UCSD-AML1 (cell line): ENCODE measurements around the gene CGB5.
"Not testable (repeated sequence)": the region's sequence is repeated elsewhere in the genome, so short reads cannot be mapped to it uniquely, and the experiment has no call there.

Experiments used
- DNase-seq: peaks from one replicate; lab custom pipeline; 2025; ENCODE audit not compliant: unreplicated experiment; lab: John Stamatoyannopoulos, UW

CGB5 gene

DNA sequence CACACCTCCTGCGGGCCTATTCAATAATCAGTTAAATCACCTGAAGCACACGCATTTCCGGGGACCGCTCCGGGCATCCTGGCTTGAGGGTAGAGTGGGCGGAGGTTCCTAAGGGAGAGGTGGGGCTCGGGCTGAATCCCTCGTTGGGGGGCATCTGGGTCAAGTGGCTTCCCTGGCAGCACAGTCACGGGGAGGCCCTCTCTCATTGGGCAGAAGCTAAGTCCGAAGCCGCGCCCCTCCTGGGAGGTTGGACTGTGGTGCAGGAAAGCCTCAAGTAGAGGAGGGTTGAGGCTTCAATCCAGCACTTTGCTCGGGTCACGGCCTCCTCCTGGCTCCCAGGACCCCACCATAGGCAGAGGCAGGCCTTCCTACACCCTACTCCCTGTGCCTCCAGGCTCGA lies at the start of gene CGB5:
CGB5 (plus strand) TSS at position 301 of the 400 bp plus-strand sequence. CDS start 362 bp downstream, outside the sequence.
- DNase-seq: not testable (repeated sequence)

DNA sequence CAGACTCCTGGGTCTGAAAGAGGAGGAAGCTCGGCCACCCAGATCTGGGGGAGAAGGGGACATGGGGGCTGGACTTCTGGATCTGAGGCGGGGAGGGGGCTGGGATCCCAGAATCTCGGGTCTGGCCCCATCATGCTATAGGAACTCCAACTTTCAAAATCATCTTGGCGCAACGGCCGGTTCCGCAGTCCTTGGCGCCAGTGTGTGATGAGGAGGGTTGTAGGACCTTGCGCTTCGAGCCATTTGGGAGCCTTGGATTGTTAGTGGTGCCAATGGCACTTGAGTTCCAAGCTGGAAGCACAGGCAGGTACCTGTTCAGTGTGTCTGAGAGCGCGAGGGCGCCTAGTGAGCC lies 49.6 kb upstream of the CGB5 start:
- no peak for DNase-seq

DNA sequence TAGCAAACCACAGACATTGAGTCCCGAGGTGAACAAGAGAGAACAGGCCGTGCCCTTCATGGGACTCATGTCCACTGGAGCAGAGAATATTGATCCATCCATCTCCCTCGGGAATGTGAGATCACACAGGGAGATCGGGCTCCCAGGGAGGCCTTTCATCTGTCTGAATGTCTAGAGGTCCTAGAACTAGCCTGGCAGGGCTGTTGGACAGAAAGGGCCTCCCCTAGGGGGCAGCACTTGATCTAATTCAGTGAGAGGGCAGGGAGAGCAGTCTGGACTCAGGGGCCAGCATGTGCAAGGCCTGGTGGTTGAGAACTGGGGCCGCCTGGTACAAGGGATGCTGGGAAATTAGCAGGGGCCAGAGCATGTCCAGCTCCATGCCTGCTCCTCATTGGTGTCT lies 45.7 kb upstream of the CGB5 start:
- DNase-seq: peak; percentile 61

DNA sequence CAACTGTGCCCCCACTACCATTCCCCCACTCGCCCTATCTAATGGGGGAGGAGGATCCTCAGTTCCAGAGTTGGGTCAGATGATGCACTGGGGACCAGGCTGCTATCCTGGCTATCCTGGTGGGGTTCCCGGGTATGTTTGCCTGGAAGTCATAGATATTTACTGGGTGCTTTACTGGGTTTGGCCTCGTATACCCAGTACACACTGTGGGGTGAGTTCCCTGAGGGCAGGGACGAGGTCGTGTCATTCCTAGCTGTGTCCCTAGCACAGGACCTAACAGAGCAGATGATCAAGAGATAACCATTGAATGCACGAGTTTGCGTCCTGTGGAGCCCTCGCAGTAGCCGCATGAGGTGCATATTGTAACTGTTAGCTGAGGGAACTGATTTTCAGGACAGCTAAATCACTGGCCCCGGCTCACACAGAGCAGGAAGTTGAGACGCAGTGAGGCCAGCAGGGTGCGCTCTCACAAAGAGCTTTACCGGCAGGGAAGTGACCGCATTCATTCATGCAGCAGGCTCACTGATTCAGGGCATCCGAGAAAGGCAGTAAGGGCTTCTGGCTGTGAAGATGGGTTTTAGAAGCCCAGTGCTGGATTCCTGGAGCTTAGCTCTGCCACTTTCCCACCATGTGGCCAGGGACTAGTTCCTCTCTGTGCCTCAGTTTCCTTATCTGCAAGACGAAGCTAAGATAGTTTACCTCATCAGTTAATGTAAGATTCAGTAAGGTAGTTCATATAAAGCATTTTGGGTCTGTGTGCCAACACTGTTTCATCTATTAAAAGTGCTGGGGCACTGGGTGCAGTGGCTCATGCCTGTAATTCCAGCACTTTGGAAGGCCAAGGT lies 43.9 kb upstream of the CGB5 start:
- DNase-seq: peak; percentile 41

DNA sequence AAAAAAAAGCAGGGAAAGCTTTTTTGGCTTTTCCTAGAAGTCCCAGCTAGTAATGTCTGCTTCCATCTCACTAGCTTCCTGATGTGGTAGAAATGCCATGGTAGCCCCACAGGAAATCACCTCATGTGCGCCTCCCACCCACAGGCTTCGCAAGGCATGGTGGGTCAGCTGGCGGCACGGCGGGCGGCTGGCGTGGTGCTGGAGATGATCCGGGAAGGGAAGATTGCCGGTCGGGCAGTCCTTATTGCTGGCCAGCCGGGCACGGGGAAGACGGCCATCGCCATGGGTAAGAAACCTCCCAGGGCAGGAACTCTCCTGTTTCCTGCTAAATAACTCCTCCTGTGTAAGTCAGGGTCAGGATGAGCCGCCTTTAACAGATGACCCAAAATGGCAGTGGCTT lies 39.5 kb upstream of the CGB5 start:
- DNase-seq: no peak

DNA sequence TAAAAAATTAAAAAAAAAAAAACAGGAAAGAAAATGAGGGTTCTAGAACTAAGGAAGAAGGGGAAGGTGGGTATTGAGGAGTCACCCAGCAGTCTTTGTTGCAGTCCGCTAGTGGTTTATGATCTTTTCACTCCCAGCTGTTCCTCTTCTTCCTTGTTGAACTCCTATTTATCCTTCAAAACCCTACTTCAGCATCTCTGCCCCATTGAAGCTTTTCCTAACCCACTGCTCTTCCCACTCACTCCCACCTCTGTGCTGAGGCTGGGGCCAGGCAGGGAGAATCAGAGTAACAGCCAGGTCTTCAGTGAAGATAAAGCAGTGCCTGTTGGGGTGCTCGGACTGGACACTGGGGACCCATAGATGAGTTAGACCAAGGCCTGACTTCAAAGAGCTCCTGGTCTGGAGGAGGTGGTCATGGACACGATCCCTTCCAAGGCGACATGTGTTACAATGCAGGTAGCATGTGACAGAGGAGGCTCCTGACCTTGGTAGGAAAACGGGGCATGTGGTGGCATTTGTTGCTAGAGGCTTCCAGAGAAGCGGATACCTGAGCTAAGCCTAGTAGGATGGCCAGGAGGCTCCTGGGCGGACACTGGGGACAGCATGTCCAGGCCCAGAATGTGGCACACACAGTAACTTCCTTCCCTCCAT lies 38.6 kb upstream of the CGB5 start:
- DNase-seq: no peak

DNA sequence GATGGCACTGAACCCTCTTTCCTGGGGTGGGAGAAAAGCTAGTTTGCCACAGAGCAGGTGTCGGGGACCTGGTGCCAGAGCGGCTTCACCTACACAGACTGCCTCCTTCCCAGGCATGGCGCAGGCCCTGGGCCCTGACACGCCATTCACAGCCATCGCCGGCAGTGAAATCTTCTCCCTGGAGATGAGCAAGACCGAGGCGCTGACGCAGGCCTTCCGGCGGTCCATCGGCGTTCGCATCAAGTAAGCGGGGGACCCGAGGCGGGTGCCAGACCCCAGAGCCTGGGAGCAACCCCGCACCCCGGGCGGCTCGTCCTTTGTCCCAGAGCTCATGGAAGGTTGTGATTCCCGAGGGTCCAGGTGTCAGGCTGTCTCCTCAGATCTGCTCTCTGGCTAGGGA lies 36.7 kb upstream of the CGB5 start:
- no peak for DNase-seq

DNA sequence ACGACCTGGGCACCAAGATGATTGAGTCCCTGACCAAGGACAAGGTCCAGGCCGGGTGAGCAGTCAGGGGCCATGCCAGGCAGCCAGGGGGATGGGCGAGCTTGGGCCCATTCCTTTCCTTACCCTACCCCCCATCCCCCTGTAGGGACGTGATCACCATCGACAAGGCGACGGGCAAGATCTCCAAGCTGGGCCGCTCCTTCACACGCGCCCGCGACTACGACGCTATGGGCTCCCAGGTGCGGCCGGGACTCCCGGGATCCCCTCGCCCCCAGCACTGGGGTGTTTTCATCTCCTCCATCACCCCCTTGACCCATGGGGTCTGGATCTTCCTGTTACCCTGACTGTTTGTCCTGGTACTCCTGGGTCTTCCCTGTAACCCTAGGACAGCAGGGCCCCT lies 33.8 kb upstream of the CGB5 start:
- DNase-seq: no peak

DNA sequence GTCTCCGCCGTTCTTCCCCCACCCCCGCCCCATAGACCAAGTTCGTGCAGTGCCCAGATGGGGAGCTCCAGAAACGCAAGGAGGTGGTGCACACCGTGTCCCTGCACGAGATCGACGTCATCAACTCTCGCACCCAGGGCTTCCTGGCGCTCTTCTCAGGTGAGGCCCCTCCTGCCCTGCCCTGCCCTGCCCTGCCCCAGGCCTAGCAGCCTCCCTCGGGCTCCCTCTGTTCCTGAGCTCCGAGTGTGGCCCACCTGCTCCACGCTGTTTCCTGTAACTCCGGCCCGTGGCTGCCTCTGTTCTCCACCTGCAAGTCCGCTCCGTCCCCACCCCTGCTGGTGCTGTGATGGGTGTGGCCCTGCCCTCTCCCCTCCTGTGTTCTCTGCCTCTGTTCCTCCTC lies 33.2 kb upstream of the CGB5 start:
- DNase-seq: no peak

DNA sequence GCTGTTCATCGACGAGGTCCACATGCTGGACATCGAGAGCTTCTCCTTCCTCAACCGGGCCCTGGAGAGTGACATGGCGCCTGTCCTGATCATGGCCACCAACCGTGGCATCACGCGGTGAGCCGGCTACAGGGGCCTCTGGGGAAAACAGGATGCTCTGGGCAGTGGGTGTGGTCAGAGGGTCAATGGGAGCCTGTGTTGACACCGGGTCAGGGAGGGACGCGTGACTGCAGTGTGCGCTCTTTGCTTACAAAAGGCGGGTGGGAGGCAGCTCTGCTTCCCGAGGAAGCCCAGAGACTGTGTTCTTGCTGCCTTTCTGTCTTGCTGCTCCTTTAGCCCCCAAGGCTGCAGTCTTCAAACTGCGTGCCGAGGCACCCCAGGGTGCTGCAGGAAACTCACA lies 32.5 kb upstream of the CGB5 start:
- DNase-seq: no peak

DNA sequence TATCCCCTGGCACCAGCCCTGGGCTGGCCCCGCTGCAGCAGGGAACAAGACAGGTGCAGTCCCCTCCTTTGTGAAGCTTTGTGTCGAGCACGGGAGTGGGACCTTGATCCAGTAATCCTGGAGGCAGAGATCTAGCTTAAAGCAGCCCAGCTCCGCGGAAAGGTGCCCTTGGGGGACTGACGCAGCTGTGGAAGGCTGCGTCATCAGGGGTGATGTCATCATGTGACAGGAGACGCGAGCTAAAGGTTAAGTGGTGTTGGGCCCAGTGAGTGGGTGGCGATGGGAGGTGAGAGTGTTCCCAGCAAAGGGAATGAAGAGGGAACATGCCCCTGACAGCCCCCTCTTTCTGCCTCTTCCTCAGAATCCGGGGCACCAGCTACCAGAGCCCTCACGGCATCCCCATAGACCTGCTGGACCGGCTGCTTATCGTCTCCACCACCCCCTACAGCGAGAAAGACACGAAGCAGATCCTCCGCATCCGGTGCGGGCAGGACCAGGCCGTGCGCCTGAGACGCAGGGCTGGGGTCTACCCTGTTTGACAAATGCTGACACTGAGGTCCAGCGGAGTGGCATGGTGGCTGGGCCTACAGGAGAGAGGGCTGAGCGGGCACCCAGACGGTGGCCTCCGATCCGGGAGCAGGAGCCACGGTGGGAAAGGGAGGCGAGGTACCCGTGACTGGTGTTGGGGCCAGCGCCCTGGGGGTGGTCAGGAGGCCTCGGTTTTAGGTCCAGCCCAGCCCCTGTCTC lies 29.4 kb upstream of the CGB5 start:
- no peak for DNase-seq

DNA sequence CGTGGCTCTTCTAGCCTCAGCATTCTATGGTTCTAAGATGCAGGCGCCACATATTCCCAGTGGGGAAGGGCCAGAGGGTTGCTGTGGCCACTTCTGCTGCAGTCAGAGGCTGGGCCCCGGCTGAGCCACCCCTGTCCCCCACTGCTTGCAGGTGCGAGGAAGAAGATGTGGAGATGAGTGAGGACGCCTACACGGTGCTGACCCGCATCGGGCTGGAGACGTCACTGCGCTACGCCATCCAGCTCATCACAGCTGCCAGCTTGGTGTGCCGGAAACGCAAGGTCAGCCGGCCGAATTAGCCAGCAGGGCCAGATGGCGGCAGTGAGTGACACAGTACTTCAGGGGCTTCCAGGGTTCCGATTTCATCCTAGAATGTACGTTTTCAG lies 28.8 kb upstream of the CGB5 start:
- DNase-seq: no peak

DNA sequence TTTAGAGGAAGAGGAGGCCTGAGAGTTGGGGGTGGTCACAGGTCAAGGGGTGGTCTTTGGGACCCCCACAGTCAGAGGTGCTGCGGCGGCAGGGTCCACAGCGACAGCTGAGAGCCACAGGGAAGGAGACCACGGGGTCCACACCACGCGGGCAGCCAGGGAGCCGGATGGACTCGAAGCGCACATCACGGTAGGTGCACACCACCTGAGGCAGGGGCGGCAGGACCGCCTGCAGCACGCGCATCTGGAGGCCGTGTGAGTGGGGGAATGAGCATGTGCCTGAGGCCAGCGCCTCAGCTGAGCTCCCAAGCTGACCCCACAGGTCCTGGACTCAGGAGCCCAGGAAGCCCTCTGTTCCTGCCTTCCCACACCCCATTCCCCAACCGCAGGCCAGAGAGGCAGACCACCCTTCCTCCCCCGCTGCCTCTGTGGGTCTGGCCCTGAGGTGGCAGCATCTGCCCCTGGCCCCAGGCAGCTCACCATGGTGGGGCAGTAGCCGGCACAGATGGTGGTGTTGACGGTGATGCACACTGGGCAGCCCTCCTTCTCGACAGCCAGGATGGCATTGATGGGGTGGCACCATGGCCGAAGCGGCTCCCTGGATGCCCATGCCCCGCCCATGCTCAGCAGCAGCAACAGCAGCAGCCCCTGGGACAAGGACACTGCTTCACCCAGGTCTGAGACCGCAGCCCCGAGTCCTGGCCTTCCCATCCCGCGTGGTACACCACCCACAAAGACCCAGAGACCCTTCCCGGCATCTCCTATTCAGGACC lies 27.4 kb upstream of the CGB5 start:
- no peak for DNase-seq

DNA sequence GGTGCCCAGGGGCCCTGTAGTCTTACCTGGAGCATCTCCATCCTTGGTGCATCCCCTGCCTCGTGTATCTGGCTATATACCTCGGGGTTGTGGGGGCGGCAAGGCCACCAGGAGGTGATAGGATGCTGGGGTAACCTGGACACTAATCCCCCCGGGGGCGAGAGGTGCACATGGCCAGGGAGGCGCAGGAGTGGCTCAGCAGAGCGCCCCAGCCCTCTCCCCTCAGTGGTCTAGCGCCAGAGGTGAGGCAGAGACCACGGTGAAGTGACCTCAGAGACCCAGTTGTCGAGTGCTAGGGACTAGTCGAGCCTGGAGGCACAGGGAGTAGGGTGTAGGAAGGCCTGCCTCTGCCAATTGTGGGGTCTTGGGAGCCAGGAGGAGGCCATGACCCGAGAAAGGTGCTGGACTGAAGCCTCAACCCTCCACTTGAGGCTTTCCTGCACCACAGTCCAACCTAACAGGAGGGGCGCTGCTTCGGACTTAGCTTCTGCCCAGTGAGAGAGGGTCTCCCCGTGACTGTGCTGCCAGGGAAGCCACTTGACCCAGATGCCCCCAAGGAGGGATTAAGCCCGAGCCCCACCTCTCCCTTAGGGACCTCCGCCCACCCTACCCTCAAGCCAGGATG lies 26.5 kb upstream of the CGB5 start, which contains the start of gene LHB:
LHB (minus strand) TSS at position 51 of the 625 bp plus-strand sequence; CDS start at position 41, 10 bp downstream.
- no peak for DNase-seq

DNA sequence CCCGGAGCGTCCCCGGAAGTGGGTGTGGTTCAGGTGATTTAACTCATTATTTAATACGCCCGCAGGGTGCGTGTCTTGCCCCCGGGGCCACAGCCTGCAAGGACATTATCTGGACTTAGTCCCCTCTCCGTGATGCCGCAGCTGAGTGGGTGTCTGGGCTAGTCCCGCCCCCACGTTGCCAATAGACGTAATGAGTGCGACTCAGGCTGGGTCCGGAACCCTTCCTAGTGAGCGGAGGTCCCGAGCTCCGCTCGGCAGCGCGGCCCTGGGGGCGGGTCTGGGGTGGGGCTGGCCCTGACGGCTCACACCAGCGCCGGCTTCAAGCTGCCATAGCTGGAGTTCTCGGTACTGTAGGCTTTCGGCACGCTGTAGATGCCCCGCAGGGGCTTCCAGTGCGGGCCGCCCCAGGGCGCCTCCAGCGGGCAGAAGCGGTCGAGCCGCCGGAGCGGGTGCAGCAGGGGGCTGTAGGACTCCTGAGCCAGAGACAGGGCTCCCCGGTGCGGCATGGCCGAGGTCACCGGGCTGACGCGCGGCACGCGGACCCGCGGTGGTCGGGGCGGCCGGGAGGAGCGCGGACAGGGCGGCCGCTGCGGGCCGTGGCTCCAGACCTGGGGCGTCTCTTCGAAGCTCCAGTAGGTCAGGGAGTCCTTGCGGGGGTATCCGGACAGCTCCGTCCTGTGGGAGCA lies 25.8 kb upstream of the CGB5 start:
- DNase-seq: no peak

DNA sequence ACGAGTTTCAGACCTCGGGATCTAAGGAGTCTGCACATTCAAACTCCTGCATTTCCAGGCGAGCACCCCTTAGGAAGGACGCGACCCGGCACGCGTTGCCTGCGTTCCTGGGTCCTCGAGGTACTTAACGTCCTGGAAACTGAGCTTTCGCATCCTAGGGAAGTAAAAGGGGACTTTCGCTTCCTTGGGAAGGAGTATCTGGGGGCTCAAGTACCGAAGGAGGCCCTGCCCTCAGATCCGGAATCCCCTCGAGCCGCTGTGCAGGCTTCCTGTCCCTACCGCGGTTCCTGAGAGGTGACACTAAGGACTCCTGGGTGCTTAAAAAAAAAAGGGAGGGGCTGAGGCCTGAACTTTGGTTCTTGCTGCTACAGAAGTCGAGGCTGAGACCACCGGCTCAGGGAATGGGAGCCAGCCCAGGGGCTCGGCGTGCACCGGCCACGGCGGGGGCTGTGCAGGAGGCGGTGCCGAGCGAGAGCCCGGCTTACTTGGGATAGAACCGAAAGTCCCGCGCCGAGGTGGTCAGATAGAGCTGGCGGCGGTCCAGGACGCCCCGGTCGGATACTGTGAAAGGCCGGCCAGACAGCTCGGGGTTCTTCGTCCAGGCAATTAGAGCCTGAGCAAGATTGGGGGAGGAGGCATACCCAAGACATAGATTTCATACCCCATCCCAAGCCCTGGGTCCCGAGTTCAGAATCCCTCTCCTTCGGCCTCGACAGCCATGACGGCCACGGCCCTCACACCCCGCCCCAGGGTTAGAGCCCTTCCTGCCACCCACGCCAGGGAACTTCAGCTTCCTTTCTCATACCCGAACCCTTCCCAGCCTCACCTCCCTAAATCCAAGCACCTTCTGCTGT lies 25.0 kb upstream of the CGB5 start:
- not testable (repeated sequence) for DNase-seq

DNA sequence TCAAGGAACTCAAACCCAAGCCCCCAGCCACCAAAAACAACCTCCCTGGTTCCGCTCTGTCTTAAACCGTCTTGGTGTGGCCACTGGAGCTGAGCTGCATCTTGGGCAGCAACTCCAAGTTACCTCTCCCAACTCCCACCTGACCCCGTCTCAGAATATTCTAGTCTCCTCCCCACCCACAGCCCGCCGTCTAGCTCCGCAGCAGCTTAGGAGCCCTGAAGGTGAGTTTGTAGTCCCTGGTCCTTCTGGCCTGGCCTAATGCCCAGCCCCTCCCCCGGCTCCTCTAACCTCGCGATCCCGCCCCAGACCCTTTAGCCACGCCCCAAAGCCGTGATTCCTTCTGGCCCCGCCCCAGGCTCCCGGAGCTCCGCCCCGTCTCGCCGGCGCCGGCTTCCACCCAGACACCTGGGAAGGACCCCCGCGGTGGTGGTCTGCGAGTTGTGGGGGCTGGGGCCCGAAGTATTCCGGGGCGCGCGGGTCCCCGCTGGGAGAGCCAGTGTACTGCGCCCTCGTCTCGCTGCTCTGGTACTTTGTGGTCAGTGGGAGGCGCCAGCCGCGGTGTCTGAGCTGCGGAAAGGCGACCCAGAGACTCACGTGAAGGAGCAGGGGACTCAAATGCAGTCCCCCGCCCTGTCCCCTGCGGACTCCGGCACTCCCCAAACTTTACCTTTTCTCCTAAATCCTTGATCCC lies 24.3 kb upstream of the CGB5 start:
- DNase-seq: peak; percentile 39

DNA sequence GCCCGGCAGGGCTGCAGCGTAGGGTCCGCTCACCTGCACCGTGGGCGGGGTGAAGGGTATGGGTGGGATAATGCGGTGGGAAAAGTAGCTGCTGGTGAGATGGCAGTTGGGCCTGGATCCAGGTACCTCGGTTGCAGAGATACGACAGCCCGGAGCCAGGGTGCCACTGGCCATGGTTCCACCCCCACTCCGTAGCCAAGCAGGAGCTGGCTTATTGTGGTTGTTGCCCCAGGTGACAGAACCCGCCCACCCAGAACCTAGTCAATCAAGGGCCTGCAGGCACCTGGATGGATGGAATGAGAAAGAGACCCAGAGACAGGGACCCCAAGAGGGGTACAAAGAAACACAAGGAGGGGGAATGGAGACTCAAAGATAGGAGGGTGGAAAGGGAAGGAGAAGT lies 23.3 kb upstream of the CGB5 start:
- no peak for DNase-seq
